SK-N-SH treated with all-trans-retinoic acid at 6 μM for 48 hours (cell line): ENCODE measurements around the gene ESRP2.

Experiments
- ATAC-seq: fragments of 200-7000 bp; cut with Tn5 transposase; 3 replicates; pipeline ENCODE4 v1.9.1; 2020; ENCODE audit warnings: mild to moderate bottlenecking, moderate library complexity
- ARNTL ChIP-seq: fragments of 450-650 bp; formaldehyde crosslinking; IDR thresholded peaks from 2 replicates; pipeline ENCODE4 v1.5.0; 2020; ENCODE audit warnings: low read depth, mild to moderate bottlenecking, moderate library complexity, borderline replicate concordance
- BACH2 ChIP-seq: fragments of 250-450 bp; sonication (Bioruptor Pico); IDR thresholded peaks from 2 replicates; pipeline ENCODE4 v1.9.0; 2021; ENCODE audit warnings: mild to moderate bottlenecking, borderline replicate concordance
- CREB5 ChIP-seq: fragments of 250-450 bp; sonication (Bioruptor Pico); IDR thresholded peaks from 2 replicates; pipeline ENCODE4 v1.5.1; 2020; ENCODE audit warnings: low read depth, mild to moderate bottlenecking, moderate library complexity
- CSDC2 ChIP-seq: fragments of 250-450 bp; sonication (Bioruptor Pico); IDR thresholded peaks from 2 replicates; pipeline ENCODE4 v1.5.0; 2020; ENCODE audit warnings: mild to moderate bottlenecking, moderate library complexity
- CSRNP3 ChIP-seq: fragments of 250-450 bp; sonication (Bioruptor Pico); IDR thresholded peaks from 2 replicates; pipeline ENCODE4 v1.5.1; 2021; ENCODE audit warnings: mild to moderate bottlenecking, moderate library complexity
- ESRRG ChIP-seq: fragments of 250-450 bp; sonication (Bioruptor Pico); IDR thresholded peaks from 2 replicates; pipeline ENCODE4 v1.6.1; 2021; ENCODE audit warnings: mild to moderate bottlenecking
- GLIS3 ChIP-seq: fragments of 250-450 bp; sonication (Bioruptor Pico); IDR thresholded peaks from 2 replicates; pipeline ENCODE4 v1.5.0; 2020; ENCODE audit warnings: mild to moderate bottlenecking, moderate library complexity
- ISL1 ChIP-seq: fragments of 250-450 bp; sonication (Bioruptor Pico); IDR thresholded peaks from 2 replicates; pipeline ENCODE4 v2.1.2; 2022; ENCODE audit warnings: mild to moderate bottlenecking, moderate library complexity
- OSR1 ChIP-seq: fragments of 250-450 bp; sonication (Bioruptor Pico); IDR thresholded peaks from 2 replicates; pipeline ENCODE4 v1.8.0; 2022; ENCODE audit warnings: moderate library complexity, mild to moderate bottlenecking, inconsistent platforms
- PATZ1 ChIP-seq: fragments of 250-450 bp; sonication (Bioruptor Pico); IDR thresholded peaks from 2 replicates; pipeline ENCODE4 v1.8.0; 2020; ENCODE audit warnings: mild to moderate bottlenecking, moderate library complexity, borderline replicate concordance
- PPARA ChIP-seq: fragments of 250-450 bp; sonication (Bioruptor Pico); IDR thresholded peaks from 2 replicates; pipeline ENCODE4 v1.5.0; 2020; ENCODE audit warnings: mild to moderate bottlenecking, borderline replicate concordance
- RARB ChIP-seq: fragments of 250-450 bp; sonication (Bioruptor Pico); IDR thresholded peaks from 2 replicates; pipeline ENCODE4 v1.8.0; 2021; ENCODE audit warnings: mild to moderate bottlenecking, moderate library complexity
- SNAI2 ChIP-seq: fragments of 250-450 bp; sonication (Bioruptor Pico); IDR thresholded peaks from 2 replicates; pipeline ENCODE4 v1.5.0; 2020; ENCODE audit warnings: mild to moderate bottlenecking, moderate library complexity
- TOX ChIP-seq: fragments of 250-450 bp; sonication (Bioruptor Pico); IDR thresholded peaks from 2 replicates; pipeline ENCODE4 v1.8.0; 2021; ENCODE audit warnings: mild to moderate bottlenecking, moderate library complexity, borderline replicate concordance
- TSHZ2 ChIP-seq: fragments of 250-450 bp; sonication (Bioruptor Pico); IDR thresholded peaks from 2 replicates; pipeline ENCODE4 v1.5.0; 2020; ENCODE audit warnings: mild to moderate bottlenecking, moderate library complexity
- ZC3H10 ChIP-seq: fragments of 250-450 bp; sonication (Bioruptor Pico); IDR thresholded peaks from 2 replicates; pipeline ENCODE4 v1.5.1; 2021; ENCODE audit warnings: mild to moderate bottlenecking, moderate library complexity
- ZFP3 ChIP-seq: fragments of 250-450 bp; sonication (Bioruptor Pico); IDR thresholded peaks from 2 replicates; pipeline ENCODE4 v1.5.0; 2020; ENCODE audit warnings: mild to moderate bottlenecking, moderate library complexity
- ZFP30 ChIP-seq: fragments of 450-650 bp; formaldehyde crosslinking; IDR thresholded peaks from 2 replicates; pipeline ENCODE4 v1.5.0; 2022; ENCODE audit warnings: mild to moderate bottlenecking, moderate library complexity
- ZNF565 ChIP-seq: fragments of 450-650 bp; formaldehyde crosslinking; conservative IDR thresholded peaks from 2 replicates; pipeline ENCODE4 v1.5.0; 2020; ENCODE audit warnings: low read depth, mild to moderate bottlenecking, moderate library complexity
- ZNF70 ChIP-seq: fragments of 450-650 bp; formaldehyde crosslinking; IDR thresholded peaks from 2 replicates; pipeline ENCODE4 v1.5.0; 2020; ENCODE audit warnings: mild to moderate bottlenecking, moderate library complexity
- ZNF8 ChIP-seq: fragments of 450-650 bp; formaldehyde crosslinking; IDR thresholded peaks from 2 replicates; pipeline ENCODE4 v1.5.0; 2020; ENCODE audit warnings: mild to moderate bottlenecking, moderate library complexity
- TF ChIP-seq, protein P1 (sequence below): fragments of 250-450 bp; sonication (Bioruptor Pico); IDR thresholded peaks from 2 replicates; pipeline ENCODE4 v1.8.0; 2021; ENCODE audit warnings: low read depth, mild to moderate bottlenecking, moderate library complexity, borderline replicate concordance

The ESRP2 gene

DNA sequence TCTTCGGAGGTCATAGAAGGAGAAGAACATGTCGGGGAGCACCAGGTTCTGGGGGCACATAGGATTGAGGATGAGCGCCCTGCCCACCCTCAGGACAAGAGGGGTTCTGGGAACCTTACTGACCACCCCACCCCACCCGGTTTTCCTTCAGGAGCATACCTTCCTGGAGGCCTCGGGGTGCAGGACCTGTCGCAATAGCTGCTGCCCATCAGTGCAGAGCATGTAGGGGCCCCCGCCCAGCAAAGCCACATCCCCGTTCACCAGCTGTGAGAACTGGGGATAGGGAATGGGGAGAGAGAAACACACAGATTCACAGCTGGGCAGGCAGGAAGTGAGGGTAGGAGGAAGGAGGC lies 2.1 kb downstream of the ESRP2 start:
- TF ChIP-seq ZFP30 (CRISPR knock-in tag): no peak
- no peak for TF ChIP-seq ARNTL (CRISPR knock-in tag)
- TF ChIP-seq BACH2 (CRISPR knock-in tag): no peak
- no peak for TF ChIP-seq TOX (CRISPR knock-in tag)
- TF ChIP-seq, all 23 proteins: peak for 0
- no peak for ATAC-seq

GRCh38 chr16:68233085-68233834 lies 2.7 kb downstream of the ESRP2 start:
- TF ChIP-seq ZNF565 (CRISPR knock-in tag): no peak
- no peak for TF ChIP-seq BACH2 (CRISPR knock-in tag)
- no peak for ATAC-seq

DNA sequence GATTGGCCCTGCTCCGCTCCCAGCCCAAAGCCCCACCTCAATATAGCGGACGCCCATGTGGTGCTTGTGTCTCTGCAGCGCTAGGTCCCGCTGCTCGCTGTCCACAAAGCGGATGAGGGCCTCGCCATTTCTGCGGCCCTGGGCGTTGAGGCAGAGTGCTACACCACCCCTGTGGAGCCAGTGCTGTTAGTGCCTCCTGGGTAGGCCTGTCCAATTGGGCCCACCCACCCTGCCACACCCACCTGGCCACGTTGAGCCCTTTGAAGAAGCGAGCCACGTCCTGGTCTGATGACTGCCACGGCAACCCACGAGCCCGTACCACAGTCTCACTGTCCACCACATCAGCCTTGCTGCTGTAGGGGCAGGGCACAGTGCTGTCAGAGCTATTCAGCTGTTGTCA lies 3.6 kb downstream of the ESRP2 start:
- TF ChIP-seq OSR1 (no peak), BACH2 (CRISPR knock-in tag) (no peak), SNAI2 (CRISPR knock-in tag) (no peak), CSDC2 (no peak), ZC3H10 (CRISPR knock-in tag) (no peak), CSRNP3 (CRISPR knock-in tag) (no peak), PATZ1 (CRISPR knock-in tag) (no peak), ZNF8 (no peak), TSHZ2 (CRISPR knock-in tag) (no peak), ZNF70 (CRISPR knock-in tag) (no peak), GLIS3 (CRISPR knock-in tag) (no peak), RARB (CRISPR knock-in tag) (no peak), ZFP3 (no peak), ISL1 (CRISPR knock-in tag) (no peak)
- no peak for ATAC-seq

GRCh38 chr16:68231384-68232136 lies 4.4 kb downstream of the ESRP2 start:
- TF ChIP-seq CREB5 (CRISPR knock-in tag): no peak
- no peak for TF ChIP-seq TOX (CRISPR knock-in tag)
- TF ChIP-seq GLIS3 (CRISPR knock-in tag): no peak
- TF ChIP-seq ZC3H10 (CRISPR knock-in tag): no peak
- no peak for TF ChIP-seq ZFP30 (CRISPR knock-in tag)
- no peak for TF ChIP-seq PPARA
- TF ChIP-seq ZNF70 (CRISPR knock-in tag): no peak
- no peak for TF ChIP-seq PATZ1 (CRISPR knock-in tag)
- no peak for TF ChIP-seq CSDC2
- no peak for TF ChIP-seq ESRRG
- TF ChIP-seq, protein P1, sequence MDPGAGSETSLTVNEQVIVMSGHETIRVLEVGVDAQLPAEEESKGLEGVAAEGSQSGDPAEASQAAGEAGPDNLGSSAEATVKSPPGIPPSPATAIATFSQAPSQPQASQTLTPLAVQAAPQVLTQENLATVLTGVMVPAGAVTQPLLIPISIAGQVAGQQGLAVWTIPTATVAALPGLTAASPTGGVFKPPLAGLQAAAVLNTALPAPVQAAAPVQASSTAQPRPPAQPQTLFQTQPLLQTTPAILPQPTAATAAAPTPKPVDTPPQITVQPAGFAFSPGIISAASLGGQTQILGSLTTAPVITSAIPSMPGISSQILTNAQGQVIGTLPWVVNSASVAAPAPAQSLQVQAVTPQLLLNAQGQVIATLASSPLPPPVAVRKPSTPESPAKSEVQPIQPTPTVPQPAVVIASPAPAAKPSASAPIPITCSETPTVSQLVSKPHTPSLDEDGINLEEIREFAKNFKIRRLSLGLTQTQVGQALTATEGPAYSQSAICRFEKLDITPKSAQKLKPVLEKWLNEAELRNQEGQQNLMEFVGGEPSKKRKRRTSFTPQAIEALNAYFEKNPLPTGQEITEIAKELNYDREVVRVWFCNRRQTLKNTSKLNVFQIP (CRISPR knock-in tag): no peak

More at GRCh38 chr16:68231384-68232136, 4.4 kb downstream of the ESRP2 start:
- ATAC-seq: no peak
